Psoas muscle (tissue), 8 donors: Measurements from ENCODE around the gene SMARCB1. TPM values are rescaled to one million over a fixed set of nuclear protein-coding genes. Genes with fewer than 3 reads are reported as not detected.

Experiments used
- ATAC-seq, 4 donors: fragments of 200-7000 bp; cut with Tn5 transposase; one replicate each; pipeline ENCODE4 v1.9.1; 2020; ENCODE audit warnings: moderate library complexity in 3 of 4, mild to moderate bottlenecking in 2 of 4
- DNase-seq, 2 donors: peaks; one replicate each; pipeline ENCODE4 v3.0.0-alpha.2; 2020
- H3K27ac ChIP-seq: fragments of 200-600 bp; one replicate; pipeline ENCODE4 v1.8.0; 2022
- H3K27me3 ChIP-seq, 3 donors: fragments of 200-600 bp in 1 of 3; one replicate each; pipeline versions ENCODE4 v1.6.1 to v1.8.0; 2013 to 2022; ENCODE audit warnings: low read length in 2 of 3, mild to moderate bottlenecking in 2 of 3, moderate library complexity in 1 of 3; ENCODE audit not compliant: insufficient read depth in 3 of 3
- H3K36me3 ChIP-seq, 2 donors: fragments of 200-600 bp in 1 of 2; one replicate each; pipeline versions ENCODE4 v1.6.1 to v1.8.0; 2013 to 2022; ENCODE audit warnings: low read depth in 1 of 2, mild to moderate bottlenecking in 1 of 2, moderate library complexity in 1 of 2; ENCODE audit not compliant: insufficient read depth in 1 of 2
- H3K4me1 ChIP-seq: fragments of 200-600 bp; one replicate; pipeline ENCODE4 v1.8.0; 2022
- H3K4me3 ChIP-seq: fragments of 200-600 bp; one replicate; pipeline ENCODE4 v1.8.0; 2022; ENCODE audit warnings: mild to moderate bottlenecking
- H3K9me3 ChIP-seq: fragments of 200-600 bp; one replicate; pipeline ENCODE4 v1.8.0; 2022
- CTCF ChIP-seq: fragments of 200-600 bp; IDR thresholded peaks from one replicate; pipeline ENCODE4 v1.8.0; 2022; ENCODE audit warnings: antibody characterized with exemption
- WGBS, 3 donors: extraction: QIAGEN DNeasy Blood & Tissue Kit; methylation state at CpG; one replicate each; pipeline versions ENCODE4 v1.1.6 to v1.1.7; 2013; 5-methylcytosine and 5-hydroxymethylcytosine counted together
- intact Hi-C, 2 donors: fragments of 100-400 bp; cut with DNase I; formaldehyde crosslinking; loops; one replicate each; pipeline versions ENCODE4 v1.11.0 to v1.14.2; 2022
- polyA plus RNA-seq, 3 donors: library from polyadenylated mRNA; stranded (reverse); fragments of 200-250 nt; gene quantifications; one replicate each; pipeline ENCODE4 v1.2.3, GENCODE V29; 2013
- total RNA-seq, 4 donors: library from RNA; stranded (reverse); fragmentation: NEBNext Ultra II Directional in 2 of 4; extraction: Animal tissue kit (Norgen Biotek cat#: 25700) in 2 of 4; gene quantifications; one replicate each; pipeline versions ENCODE4 v1.2.1 to v1.2.4, GENCODE V29; 2021 to 2023
- donor health status: healthy with polysubstance abuse.
- donor health status: DM: no; HTN: no; CAD: no; lungs with moderate emphysema.
- donor health status: Bipolar disorder and iron deficiency.
- donor health status: healthy.
- donor health status: DM: yes; HTN: yes; CAD: no.
- donor health status: DM: no; HTN: no; CAD: no.
- donor health status: DM: no; HTN: no; CAD: no.
- donor health status: DM: yes; HTN: yes; CAD: no.

Gene SMARCB1
- total and polyA plus RNA-seq, 7 donors = 20.7 to 76.6 (median 38.4) TPM

GRCh38 chr22:23780146-23780748, 6.5 kb upstream of the SMARCB1 start:
- ATAC-seq = no peak
- H3K27me3 ChIP-seq = no peaks in the 10 kb centered on the region
- no peak overlapping the region for H3K4me3 ChIP-seq
- H3K36me3 ChIP-seq = no peaks in the 10 kb centered on the region
- no peak for DNase-seq
- no peak for TF ChIP-seq CTCF
- 91 to 95% (median 92%) methylated on average over 20 of the region's 20 CpGs for WGBS, 3 donors
- intact Hi-C loops = no loop called here
- H3K4me1 ChIP-seq = no peaks in the 10 kb centered on the region
- no peak overlapping the region for H3K27ac ChIP-seq
- no peaks in the 10 kb centered on the region for H3K9me3 ChIP-seq

- ATAC-seq = no peak
Observed at GRCh38 chr22:23781065-23781464, 5.7 kb upstream of the SMARCB1 start.

GRCh38 chr22:23781511-23782183, 5.1 kb upstream of the SMARCB1 start:
- H3K9me3 ChIP-seq = no peaks in the 10 kb centered on the region
- H3K27ac ChIP-seq = no peak overlapping the region
- H3K4me1 ChIP-seq = peaks cover 11% of the 10 kb centered on the region
- ATAC-seq = peak in 2 of 4 donors; percentile 35 to 41
- intact Hi-C loops = no loop called here
- H3K36me3 ChIP-seq = no peaks in the 10 kb centered on the region
- no peaks in the 10 kb centered on the region for H3K27me3 ChIP-seq
- TF ChIP-seq CTCF = no peak
- H3K4me3 ChIP-seq = no peak overlapping the region
- DNase-seq = peak; percentile 66 to 85
- WGBS, 3 donors = 65 to 74% (median 67%) methylated on average over 14 of the region's 14 CpGs

More at GRCh38 chr22:23781065-23781464, 5.7 kb upstream of the SMARCB1 start:
- TF ChIP-seq CTCF = no peak
- H3K27ac ChIP-seq = no peak overlapping the region
- no peak for DNase-seq
- peaks cover 6% of the 10 kb centered on the region for H3K4me1 ChIP-seq
- no peaks in the 10 kb centered on the region for H3K27me3 ChIP-seq
- H3K4me3 ChIP-seq = no peak overlapping the region
- 65 to 70% (median 66%) methylated on average over 15 of the region's 15 CpGs for WGBS, 3 donors
- H3K36me3 ChIP-seq = no peaks in the 10 kb centered on the region
- no peaks in the 10 kb centered on the region for H3K9me3 ChIP-seq
- intact Hi-C loops = no loop called here

- WGBS, 3 donors = 90 to 93% (median 91%) methylated on average over 16 of the region's 16 CpGs
- intact Hi-C loops = no loop called here
- DNase-seq (no peak), ATAC-seq (no peak)
- Histone ChIP-seq H3K27me3 (no peaks in the 10 kb centered on the region), H3K4me1 (peaks cover 11% of the 10 kb centered on the region), H3K9me3 (no peaks in the 10 kb centered on the region), H3K27ac (no peak overlapping the region), H3K36me3 (no peaks in the 10 kb centered on the region), H3K4me3 (no peak overlapping the region)
- TF ChIP-seq CTCF = no peak
Observed at GRCh38 chr22:23782252-23782651, 4.5 kb upstream of the SMARCB1 start.
